ENCODE measurements around the gene ATXN1.

Gene ATXN1

DNA sequence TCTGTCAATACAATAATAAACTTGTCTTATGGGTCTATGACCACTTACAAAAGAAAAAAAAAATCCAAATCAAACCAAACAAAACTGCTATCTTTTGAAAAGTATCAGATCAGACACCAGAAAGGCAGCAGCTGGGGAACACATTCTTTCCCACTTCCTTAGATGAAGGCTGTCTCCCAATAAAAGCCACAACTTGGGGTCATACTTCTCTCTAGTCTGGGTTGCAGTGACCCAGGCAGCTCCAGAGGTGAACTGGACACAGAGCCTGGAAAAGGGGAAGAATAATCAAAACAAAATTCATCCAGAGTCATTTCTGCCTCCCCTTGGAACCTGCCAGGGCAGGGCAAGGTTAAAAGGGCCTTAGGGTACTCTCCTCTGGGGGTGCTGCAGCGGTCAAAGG, 19.1 kb downstream of the ATXN1 start:
- no peak for DNase-seq

GRCh38 chr6:16741112-16742016, 19.9 kb downstream of the ATXN1 start:
- DNase-seq: no peak

DNA sequence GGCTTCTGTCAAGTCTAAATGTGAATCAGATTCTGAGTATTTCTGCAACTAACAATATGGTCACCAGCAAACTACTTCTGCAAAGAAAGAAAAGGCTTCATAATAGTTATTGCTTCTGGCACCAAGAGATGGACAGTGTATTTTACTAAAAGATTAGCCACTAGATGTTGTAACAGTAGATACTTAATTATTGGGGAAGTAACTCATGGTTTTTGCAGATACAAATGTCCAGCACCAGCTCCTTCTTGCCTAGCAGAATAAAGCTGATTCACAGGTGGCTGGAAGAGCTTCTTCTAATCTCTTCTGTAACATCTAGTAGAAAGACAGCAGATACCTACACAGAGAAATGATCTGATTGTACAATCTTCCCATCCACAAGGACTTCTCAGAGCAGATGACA, 21.2 kb downstream of the ATXN1 start:
- DNase-seq: no peak

GRCh38 chr6:16739329-16739801, 21.9 kb downstream of the ATXN1 start:
- no peak for DNase-seq

- no peak for DNase-seq
Measured at GRCh38 chr6:16737925-16738324, 23.3 kb downstream of the ATXN1 start.

DNA sequence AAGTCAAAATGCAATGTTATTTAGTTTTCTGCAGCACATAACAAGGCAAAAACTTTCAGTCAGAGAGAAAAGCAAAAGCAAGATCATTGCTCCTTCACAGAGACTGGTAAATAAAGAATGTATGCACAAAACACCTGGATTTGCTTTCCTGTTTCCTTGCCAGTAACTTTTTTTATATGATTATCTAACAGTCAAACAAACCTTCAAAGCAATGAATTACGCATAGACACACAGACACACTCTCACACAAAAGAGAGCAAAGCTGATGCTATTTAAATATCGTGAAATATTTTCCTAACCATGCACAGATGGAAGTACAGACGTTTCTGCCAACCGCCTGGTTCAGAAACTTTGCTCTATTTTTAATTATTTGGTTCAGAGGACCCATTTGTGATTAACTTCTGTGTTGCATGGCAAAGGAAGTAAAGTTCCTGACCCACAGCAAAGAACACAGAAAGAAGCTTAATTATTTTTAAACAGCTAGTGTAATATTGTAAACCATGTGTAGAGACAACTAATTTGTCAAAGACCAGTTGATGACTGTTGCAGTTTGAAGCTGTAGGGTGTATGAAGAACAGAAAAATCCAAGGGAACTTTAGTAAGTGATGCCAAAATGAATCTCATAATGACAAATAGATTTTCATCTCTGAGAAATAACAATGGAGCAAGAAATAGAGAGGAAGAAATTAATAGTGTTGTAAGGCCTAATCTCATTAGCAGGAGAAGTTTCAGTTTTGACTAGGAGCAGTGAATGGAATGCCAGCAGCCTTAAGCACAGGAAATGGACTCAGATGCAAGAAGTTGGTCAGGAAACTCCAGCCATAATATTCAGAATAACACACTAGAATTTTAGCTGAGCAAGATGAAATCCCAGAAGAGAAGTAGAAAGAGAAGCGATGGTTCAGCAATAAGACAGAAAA, 24.1 kb downstream of the ATXN1 start:
- DNase-seq: no peak

DNA sequence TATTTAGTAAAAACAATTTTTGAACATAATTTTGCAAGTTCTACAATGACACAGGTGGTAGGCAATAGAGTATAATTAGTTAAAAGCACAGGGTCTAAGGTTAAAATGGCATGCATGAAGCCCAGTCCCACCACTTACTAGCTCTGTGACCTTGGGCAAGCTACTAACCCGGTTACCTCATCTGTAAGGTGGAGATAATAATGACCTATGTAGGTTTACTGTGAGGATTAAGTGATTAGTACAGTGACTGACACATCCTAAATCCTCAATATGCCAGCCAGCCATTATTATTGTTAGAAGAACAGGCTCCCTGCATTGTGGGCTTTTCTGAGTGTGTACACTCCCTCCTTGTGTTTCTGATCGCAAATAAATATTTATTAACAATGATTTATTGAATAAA, 26.2 kb downstream of the ATXN1 start:
- DNase-seq: no peak

GRCh38 chr6:16733085-16733484, 28.2 kb downstream of the ATXN1 start:
- no peak for DNase-seq

GRCh38 chr6:16731478-16732051, 29.7 kb downstream of the ATXN1 start:
- peak; percentile 31 for DNase-seq

DNA sequence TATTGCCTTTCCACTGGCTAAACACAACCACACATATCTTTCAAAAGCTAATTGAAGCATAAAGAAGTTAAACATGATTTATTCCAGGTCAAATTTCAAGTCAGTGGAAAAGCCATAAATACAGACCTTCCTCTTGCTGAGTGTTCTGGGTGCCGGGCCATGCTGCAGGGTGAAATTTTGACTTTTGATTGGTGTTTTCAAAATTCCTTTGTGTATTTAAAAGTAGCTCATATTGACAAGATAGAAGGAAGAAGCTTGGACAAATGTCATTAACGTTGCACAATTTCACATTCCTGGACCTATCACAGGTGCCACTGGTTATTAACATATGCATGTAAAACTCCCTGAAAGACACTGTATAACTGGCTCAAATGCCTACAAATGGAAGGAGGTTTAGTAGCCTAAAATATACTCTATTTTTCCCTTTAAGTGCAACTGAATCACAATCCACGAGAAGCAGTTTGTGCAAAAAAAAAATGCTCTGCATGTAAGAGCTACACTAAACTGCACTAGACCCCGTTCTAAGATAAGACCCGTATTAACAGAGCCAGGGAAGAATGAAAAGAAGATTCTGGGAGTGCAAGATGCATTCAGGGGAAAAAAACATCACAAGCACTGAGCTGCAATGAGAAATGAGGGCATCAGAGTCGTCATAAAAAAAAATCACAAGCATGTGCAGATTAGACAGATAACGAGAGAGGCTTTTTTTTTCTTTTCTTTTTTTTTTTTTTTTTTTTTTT, 30.4 kb downstream of the ATXN1 start:
- DNase-seq: no peak

GRCh38 chr6:16729744-16730143, 31.5 kb downstream of the ATXN1 start:
- DNase-seq: no peak

GRCh38 chr6:16729183-16729691, 32.0 kb downstream of the ATXN1 start:
- DNase-seq: no peak

- DNase-seq: no peak
Measured at GRCh38 chr6:16728513-16729182, 32.6 kb downstream of the ATXN1 start.

DNA sequence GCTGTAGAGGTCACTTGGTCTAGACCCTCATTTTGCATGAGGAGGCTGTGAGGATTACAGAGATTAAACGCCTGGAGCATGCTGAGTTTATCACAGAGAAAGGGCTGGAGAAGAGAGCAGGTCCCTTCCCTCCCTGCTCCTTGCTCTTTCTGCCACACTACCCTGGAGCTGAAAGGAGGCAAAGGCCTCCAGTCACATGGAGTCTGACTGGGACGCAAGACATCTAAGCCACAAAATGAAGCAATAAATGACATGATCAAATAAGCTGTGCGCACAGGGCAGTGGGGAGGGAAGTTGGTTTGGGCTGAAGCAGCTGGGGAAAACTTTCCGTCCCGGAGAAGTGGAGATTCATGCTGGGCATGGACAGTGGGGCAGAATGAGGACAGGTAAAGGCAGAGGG, 33.3 kb downstream of the ATXN1 start:
- no peak for DNase-seq

GRCh38 chr6:16725145-16725864, 36.0 kb downstream of the ATXN1 start:
- DNase-seq: no peak

DNA sequence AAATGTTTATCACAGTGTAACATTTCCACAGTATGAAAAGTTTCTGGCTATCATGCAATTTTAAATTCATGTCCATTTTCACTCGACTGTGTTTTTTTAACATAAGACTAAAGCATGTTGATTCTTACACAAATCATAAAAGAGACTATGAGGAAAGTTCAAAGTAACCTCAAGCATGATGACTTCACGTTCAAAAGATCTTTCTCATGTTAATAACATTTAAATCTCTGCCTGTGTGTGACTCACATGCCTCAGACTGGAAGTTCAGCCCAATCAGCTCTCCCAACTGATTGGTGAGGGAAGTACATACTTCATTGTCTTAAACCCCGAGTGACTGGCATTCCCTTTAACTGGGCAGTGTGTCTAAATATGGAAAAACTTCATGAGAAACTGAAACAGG, 37.4 kb downstream of the ATXN1 start:
- peak; percentile 35 for DNase-seq

- DNase-seq: no peak
Measured at GRCh38 chr6:16723402-16723801, 37.9 kb downstream of the ATXN1 start.

GRCh38 chr6:16722630-16723029, 38.6 kb downstream of the ATXN1 start:
- DNase-seq: no peak

GRCh38 chr6:16721977-16722376, 39.3 kb downstream of the ATXN1 start:
- no peak for DNase-seq

- no peak for DNase-seq
Measured at GRCh38 chr6:16720861-16721260, 40.4 kb downstream of the ATXN1 start.

- DNase-seq: no peak
Measured at GRCh38 chr6:16719488-16719887, 41.8 kb downstream of the ATXN1 start.
